NK-92 (cell line): ENCODE results near the gene DHCR7.
A peak's percentile ranks its signal among the peaks of the same experiment; 100 is the strongest.

ENCODE experiments used
- DNase-seq: peaks from one replicate; lab custom pipeline; 2025; ENCODE audit not compliant: unreplicated experiment; lab: John Stamatoyannopoulos, UW

Gene DHCR7, protein sequence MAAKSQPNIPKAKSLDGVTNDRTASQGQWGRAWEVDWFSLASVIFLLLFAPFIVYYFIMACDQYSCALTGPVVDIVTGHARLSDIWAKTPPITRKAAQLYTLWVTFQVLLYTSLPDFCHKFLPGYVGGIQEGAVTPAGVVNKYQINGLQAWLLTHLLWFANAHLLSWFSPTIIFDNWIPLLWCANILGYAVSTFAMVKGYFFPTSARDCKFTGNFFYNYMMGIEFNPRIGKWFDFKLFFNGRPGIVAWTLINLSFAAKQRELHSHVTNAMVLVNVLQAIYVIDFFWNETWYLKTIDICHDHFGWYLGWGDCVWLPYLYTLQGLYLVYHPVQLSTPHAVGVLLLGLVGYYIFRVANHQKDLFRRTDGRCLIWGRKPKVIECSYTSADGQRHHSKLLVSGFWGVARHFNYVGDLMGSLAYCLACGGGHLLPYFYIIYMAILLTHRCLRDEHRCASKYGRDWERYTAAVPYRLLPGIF

DNA sequence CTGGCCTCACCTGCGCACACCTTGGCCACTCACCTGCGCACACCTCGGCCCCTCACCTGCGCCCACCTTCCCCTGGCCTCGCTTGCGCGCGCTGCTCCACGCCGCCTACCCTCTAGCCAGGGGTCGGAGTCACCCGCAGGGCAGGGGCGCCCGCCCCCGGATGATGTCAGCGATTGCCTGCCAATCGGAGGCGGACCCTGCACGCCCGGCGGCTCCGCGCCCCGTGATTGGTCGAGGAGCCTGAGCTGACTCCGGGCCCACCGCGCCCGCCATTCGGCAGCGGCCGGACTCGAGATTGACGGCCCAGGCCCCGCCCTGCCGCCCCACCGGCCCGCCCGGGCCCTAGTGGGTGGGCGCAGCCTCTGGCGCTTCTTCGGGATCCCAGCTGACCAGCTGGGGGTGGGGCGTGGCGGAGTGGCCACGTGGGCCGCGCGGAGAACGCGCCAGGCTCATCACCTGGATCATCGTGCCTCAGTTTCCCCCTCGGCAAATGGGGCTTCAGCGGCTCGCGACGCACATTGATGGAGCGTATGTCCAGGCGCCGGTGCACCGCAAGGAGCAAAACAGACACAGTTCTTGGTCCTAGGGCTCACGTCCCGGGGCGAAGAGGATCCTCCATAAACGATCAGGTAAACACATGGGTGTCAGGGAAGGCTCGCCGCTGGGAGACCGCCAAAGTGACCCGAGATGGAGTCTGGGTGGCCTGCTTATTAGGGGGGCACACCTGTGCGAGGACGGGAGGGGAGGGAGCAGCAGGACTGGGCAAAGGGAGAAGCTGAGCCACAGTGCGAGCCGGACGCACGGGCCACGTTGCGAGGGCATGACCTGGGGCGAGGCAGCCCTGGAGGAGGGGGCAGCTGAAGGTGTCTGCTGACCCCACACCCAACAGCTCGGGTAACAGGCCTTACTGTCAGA lies at the start of gene DHCR7:
Gene DHCR7 (minus strand): TSS at position 137 of the 915 bp plus-strand sequence. CDS start 3,441 bp downstream, outside the sequence.
- DNase-seq: peak; percentile 59

DNA sequence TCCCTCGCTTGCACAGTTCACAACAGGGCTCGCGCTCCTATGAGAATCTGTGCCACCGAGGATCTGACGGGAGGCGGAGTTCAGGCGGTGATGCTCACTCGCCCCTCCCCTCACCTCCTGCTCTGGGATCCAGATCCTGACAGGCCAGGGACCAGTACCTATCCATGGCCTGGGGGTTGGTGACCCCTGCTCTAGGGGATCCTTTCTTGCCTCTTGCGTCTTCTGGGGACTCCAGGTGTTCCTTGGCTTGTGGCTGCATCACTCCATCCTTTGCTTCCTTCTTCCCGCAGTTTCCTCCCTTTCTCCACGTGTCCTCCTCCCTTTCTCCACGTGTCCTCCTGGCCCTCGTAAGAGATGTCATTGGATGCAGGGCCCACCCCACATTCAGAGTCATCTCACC lies 48.2 kb upstream of the DHCR7 start:
- no peak for DNase-seq

DNA sequence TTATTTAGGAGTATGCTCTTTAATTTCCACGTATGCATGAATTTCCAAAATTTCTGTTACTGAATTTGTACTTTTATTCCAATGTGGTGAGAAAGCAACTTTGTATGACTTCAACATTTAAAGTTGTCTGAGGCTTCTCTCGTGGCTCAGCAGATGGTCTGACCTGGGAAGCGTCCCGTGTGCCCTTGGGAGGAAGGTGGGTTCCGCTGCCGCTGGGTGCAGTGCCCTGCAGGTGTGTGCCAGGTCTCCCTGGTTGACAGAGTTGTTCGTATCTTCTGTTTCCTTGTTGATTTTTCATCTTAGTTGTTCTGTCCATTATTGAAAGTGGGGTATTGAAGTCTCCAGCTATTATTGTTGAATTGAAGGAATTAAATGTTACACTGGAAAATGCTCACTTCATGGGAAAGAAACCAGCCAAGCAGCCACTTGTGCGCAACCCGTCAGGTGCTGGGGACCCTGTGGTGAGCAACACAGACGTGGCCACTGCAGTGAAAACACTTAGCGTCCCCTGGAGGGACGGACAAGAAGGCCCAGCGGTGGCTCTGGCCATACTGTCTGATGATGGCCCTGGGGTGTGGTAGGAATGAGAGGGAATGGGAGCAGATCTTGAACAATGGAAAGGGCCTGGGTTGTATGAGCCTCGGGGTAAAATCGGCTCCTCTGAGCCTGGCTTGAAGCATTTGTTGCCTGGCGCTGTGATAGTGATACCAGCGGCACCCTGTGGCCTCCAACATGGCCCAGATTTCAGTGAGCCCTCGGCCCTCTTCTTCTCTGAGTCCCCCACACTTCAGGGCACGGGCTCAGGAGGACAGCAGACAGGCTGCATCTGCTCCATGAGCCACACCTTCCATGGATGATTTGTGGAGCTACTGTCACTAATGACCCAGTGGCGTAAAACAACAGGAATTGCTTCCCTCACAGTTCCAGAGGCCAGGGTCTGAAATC lies 47.4 kb upstream of the DHCR7 start:
- no peak for DNase-seq

DNA sequence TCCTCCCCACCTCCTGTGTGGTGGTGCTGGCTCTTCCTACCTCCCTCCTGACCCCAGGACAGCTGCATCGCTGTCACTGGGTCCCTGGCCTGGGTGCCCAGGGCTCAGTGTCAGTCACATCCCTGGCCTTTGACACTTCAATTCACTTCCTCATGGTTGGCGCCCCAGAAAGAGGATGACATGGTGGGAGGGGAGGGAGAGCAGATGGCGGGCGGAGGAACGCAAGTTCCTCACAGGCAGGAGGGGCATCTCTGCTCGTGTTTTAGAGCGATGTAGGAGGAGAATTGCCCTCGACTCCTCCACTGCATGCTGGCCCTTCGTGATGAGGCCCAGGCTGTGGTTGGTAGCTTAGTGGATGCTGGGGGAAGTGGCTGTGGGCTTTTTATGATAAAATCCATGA lies 43.7 kb upstream of the DHCR7 start:
- no peak for DNase-seq

DNA sequence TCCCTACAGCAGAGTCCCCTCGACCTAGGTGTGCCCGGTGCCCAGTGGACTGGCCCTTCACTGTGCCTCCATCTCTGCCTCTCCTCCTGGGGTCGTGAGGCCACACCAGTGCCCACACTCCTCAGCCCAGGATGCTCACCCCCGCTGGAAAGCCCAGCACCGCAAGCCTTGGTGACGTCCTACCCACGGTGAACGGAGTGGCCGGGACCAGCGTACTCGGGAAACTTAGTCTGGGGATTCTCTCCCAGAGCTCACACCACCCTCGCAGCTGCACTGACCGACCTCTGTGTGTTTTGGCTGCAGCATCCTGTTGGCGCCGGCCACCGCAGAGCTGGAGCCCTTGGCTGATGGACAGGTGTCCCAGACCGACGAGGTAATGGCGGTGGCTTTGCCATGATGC lies 43.3 kb upstream of the DHCR7 start:
- DNase-seq: no peak

DNA sequence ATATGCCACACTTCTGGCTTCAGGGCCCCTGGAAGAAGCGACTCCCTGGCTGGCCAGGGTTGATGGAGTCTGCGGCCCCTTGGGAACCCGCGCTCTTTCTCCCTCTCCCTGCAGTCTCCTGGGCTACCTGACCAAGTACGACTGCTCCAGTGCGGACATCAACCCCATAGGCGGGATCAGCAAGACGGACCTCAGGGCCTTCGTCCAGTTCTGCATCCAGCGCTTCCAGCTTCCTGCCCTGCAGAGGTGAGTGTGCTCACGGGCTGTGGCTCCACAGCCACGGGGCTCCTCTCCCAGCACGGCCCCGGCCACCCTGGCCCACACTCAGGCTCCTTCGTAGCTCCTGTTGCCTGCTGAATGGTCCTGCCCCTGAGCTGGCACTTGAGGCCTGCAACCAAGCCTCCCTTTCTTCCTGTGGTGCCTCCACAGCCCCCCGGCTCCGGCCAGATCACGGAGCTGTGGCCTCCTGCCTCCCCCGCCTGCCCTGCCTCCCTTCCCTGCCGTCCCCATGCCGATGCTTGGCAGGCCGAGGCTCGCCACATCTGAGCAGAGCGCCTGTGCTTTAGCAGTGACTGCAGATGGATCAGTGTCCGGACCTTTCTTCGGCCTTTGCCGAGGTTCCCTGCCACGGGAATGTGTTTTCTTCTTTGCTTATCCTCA lies 42.7 kb upstream of the DHCR7 start:
- no peak for DNase-seq

DNA sequence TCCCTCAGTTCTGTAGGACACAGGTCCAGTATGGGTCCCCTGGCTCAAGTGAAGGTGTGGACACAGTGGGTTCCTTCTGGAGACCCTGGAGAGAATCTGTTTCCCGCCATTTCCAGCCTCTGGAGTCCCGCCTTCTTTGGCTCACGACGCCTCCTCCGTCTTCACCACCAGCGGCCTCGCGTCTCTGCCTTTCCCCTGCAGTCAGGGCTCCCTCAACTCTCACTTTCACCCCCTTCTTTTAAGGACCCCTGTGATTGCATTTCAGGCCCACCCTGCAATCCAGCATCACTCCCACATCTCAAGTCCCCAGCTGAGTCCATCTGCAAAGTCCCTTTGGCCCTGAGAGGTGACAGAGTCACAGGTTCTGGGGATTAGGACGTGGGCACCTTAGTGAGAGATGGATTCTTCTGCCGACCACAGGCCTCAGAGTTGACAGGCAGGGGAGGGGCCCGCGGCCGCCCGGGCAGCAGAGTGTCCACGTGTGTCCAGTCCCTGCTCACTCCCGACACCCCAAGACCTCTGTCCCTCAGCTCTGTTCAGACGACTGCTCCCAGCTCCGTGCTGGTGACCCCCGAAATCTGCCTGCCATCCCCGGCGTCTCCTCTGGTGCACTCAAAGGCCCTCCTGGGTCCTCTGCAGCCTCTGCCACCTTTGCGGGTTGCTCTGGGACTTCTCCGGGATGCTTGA lies 42.0 kb upstream of the DHCR7 start:
- DNase-seq: no peak

DNA sequence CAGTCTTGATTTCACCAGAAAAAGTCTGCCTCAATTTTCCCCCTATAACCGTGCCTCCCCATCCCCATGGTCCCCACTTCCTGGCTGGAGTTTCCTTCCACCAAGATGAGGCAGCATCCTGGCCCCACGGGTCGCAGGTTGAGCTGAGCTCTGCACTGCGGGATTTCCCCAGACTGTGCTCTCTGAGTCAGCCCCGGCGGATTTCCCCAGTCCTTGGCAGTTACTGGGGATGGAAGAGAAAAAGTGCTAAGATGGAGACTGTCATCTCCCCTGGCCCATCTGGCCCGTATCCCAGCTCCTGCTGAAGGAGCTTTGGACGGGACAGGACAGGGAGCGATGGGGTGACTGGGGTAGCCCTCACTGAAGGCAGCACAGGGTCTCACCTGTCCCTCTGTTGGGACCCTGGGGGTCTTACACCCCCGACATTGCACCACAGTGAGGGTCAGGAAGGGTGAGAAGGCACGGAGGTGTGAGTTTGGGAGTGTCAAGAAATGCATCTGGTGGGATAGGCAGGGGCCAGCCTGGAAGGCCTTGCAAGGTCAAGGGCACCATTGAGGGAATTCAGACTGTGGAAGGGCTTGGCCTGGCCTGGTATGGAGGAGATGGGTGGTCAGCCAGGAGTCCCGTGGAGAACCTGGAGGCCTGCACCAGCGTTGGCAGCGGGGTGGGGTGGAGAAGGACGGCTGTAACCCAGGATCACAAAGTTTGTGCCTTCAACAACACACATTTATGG lies 41.3 kb upstream of the DHCR7 start:
- DNase-seq: no peak

DNA sequence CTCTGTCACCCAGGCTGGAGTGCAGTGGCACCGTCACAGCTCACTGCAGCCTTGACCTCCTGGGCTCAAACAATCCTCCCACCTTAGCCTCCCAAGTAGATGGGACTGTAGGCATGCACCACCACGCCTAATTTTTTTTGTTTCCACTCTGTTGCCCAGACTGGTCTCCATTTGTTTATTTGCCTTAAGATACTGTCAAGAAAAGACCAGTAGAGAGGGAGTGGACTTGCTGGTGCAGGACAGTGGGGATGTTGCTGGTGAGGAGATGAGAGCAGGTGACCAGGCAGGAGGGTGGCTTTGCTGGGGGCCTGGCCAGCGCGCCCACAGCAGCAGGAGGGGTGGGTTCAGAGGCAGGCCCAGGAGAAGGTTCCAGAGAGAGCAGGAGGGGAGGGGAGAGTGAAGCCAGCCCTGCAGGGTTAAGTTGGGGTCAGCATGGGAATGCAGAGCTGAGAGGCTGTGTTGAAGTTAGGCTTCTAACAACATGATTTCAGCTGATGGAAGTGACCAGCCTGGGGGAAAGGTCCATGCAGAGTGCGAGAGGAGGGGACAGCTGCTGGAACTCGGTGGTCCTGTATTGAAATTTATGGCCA lies 40.6 kb upstream of the DHCR7 start:
- DNase-seq: no peak

DNA sequence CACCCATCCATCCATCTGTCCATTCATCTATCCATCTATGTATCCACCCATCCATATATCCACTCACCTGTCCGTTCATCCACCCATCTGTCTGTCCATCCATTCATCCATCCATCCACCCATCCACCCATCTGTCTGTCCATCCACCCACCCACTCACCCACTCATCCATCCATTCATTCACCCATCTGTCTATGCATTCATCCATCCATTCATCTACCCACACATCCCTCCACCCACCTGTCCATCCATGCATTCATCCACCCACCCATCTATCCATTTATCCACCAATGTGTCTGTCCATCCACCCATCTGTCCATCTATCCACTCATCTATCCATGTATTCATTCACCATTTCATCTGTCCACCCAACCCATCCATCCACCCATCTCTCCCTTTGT lies 38.1 kb upstream of the DHCR7 start:
- no peak for DNase-seq

DNA sequence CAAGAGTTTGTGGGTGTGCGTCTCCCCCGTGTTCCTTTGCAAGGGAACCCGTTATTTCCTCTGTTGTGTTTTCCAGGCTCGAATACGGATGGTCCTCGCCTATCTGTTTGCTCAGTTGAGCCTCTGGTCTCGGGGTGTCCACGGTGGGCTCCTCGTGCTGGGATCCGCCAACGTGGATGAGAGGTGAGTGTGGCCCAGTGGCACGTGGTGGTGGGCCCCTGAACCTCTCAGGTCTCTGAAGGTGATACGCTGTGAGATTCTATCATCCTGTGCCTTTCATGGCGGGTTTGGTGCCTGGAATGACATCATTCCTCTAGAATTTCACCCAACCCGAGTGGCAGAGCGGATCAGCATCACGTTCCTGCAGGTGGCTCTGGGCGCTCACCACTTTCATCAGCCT lies 37.3 kb upstream of the DHCR7 start:
- no peak for DNase-seq

DNA sequence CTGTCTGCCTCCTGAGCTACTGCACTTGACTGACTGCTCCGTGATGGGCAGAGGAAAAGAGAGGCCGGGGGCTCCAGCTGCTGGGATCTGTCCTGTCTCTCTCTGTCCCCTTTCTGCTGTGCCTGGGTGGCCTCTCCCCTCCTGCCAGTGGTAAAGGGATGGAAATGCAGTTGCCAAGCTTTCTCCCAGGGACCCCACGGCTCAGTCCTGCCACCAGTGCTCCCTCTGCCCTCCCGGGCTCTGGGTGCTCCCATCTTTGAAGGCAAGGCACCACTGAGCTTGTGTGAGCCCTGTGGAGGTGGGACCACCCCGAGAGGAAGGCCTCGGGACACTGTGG lies 36.8 kb upstream of the DHCR7 start:
- DNase-seq: no peak

DNA sequence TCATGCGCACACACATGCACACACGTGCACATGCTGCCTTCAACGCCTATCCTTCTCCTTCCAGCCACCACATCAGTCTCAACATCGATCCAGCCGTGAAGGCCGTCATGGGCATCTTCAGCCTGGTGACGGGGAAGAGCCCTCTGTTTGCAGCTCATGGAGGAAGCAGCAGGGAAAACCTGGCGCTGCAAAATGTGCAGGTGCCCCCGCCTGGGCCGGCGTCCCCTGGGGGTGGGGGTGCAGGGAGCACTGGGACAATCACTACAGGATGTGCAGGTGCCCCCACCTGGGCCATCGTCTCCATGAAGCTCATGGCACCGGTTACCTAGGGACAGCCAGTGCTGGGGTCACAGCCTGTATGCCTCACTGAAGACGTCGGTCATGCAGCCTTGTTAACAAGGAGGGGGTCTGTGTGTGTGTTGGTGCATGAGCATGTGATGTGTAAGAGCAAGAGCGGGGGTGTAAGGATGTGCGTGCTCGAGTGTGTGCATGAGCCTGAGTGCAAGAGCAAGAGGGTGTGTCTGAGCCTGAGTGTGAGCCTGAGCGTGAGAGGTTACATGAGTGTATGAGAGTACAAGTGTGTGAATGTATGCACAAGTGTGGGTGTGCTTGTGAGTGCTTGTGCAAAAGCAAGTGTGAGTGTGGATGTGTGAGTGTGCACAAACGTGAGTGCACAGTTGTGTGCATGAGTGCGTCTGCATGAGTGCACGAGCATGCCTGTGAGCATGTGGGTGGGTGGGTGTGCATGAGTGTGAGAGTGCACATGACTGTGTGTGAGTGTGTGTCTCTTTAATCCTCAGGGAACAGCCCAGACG lies 36.3 kb upstream of the DHCR7 start:
- no peak for DNase-seq

DNA sequence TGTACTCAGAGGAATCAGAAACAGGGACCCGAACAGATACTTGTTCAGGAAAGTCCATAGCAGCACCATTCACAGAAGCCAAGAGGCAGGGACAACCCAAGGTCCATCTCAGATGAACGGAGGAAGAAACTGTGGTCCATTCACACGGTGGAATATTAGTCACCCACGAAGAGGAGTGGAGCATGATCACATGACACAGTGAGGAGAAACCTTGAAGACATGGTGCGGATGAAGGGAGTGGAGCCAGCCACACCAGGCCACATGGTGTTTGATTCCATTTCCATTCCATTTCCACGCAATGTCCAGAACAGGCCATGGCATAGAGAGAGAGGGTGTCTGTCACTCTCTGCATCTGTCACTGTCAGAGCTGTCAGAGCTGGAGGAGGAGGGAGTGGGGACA lies 35.5 kb upstream of the DHCR7 start:
- no peak for DNase-seq

DNA sequence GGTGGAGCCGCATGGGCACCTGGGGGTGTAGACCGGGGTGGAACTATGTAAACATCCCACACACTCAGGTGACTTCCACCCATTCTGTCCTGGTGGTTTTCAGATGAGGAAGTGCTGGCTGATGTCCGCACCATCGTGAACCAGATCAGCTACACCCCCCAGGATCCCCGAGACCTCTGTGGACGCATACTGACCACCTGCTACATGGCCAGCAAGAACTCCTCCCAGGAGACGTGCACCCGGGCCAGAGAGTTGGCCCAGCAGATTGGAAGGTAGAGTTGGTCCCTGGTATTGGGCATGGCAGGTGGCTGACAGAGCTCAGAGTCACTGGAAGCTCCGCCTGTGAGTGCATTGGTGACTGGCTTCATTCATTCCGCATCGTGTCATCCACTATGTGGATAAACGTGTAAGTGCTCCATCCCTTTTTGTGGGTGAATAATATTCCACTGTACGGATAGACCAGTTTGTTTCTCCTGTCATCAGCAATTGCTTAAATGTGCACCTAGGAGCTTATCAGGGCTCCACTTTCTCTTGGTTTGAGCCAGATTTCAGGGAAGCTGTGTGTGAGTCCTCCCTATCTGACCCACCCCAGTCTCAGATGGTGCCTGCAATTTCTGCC lies 34.7 kb upstream of the DHCR7 start:
- no peak for DNase-seq

DNA sequence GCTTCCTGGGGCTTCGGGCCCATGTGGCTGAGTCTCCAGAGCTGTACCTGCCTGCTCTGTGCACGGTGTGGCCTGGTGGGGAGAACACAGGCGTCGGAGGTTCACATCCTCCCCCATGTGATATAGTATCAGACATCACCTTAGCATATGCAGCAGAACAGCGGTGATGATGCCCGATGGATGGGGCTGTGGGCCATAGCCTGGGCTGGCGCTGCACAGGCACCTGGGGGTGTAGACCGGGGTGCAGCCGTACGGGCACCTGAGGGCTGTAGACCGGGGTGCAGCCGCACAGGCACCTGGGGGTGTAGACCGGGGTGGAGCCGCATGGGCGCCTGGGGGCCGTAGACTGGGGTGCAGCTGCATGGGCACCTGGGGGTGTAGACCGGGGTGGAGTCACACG lies 34.0 kb upstream of the DHCR7 start:
- no peak for DNase-seq

DNA sequence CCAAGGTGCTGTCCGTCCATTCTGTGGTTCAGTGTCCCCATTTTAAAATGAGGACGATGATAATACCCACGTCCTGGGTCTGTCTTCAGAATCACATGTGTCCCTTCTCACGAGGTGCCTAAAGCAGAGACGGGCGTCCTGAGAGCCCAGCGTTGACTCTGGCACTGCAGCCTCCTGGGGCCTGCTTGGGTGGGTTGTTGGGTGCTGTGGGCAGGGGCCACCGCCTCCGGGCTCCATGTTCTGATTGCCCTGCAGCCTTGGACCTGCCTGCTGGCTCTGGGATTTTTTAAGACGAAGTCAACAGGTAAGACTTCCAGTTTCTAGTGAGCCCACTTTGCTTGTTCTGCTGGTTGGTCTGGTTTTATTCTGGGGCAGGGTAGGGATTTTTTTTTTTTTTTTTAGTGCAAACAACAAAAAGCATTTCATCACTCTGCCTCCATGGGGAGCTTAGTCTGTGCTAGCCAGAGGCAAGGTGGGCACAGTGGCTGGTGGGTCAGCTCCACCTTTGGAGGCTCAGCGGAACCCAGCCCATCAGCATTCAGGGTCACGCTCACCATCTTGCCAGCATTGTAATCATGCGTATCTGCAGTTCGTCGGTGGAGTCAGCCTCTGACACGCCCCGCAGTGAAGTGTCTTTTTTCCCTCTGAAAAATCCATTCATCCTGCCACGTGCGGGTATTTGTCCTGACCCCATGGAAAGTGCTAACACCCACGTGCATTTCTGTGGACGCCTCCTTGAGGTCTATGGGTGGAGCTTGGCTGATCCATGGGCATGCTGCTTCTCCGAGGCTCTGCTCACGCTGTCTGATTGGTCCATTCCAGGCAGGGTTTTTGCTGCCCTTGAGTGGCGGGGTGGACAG lies 33.1 kb upstream of the DHCR7 start:
- DNase-seq: no peak
